Keratinocyte (primary cell): ENCODE data around the gene SURF6. TPM values are rescaled to one million over a fixed set of nuclear protein-coding genes. Genes with fewer than 3 reads are reported as not detected.

Experiments
- DNase-seq: peaks from one replicate; pipeline ENCODE4 v3.0.0-alpha.2; 2011; ENCODE audit warnings: low read depth, missing footprints, low spot score
- FAIRE-seq: peaks from 2 replicates; lab custom pipeline; 2011; peaks lifted over from hg19 to GRCh38; lab: Jason Lieb, UNC
- H2AFZ ChIP-seq: 2 replicates; pipeline ENCODE4 v1.6.0; 2012; ENCODE audit warnings: low read length, control low read depth, inconsistent platforms; ENCODE audit not compliant: control insufficient read depth
- H3K27ac ChIP-seq: 2 replicates; pipeline ENCODE4 v1.5.1; 2011; ENCODE audit warnings: low read length; ENCODE audit not compliant: control insufficient read depth, insufficient read depth
- H3K27me3 ChIP-seq: 3 replicates; pipeline ENCODE4 v1.6.0; 2011; ENCODE audit warnings: low read length; ENCODE audit not compliant: control insufficient read depth, insufficient read depth; ENCODE audit errors: extremely low read depth
- H3K36me3 ChIP-seq, 2 experiments: 2 replicates in 1 of 2; 3 replicates in 1 of 2; pipeline ENCODE4 v1.5.1; 2011; ENCODE audit warnings: low read length in 2 of 2, mild to moderate bottlenecking in 1 of 2; ENCODE audit not compliant: control insufficient read depth in 2 of 2, insufficient read depth in 2 of 2; ENCODE audit errors: extremely low read depth in 1 of 2
- H3K4me1 ChIP-seq: 3 replicates; pipeline ENCODE4 v1.5.1; 2011; ENCODE audit warnings: low read length; ENCODE audit not compliant: control insufficient read depth, insufficient read depth; ENCODE audit errors: extremely low read depth
- H3K4me2 ChIP-seq: 3 replicates; pipeline ENCODE4 v1.6.0; 2011; ENCODE audit warnings: low read depth, low read length; ENCODE audit not compliant: control insufficient read depth, insufficient read depth; ENCODE audit errors: extremely low read depth
- H3K4me3 ChIP-seq, 3 experiments: fragments of 200-600 bp in 1 of 3; sonication (generic) in 1 of 3; 2 replicates in 2 of 3; 3 replicates in 1 of 3; pipeline ENCODE4 v1.5.1; 2011 to 2016; ENCODE audit warnings: low read length in 3 of 3, mild to moderate bottlenecking in 3 of 3, control low read depth in 2 of 3, inconsistent platforms in 1 of 3, low read depth in 1 of 3, mixed read lengths in 1 of 3, mixed run types in 1 of 3, moderate library complexity in 1 of 3; ENCODE audit not compliant: control insufficient read depth in 2 of 3, insufficient read depth in 2 of 3; ENCODE audit errors: extremely low read depth in 1 of 3
- H3K79me2 ChIP-seq: 2 replicates; pipeline ENCODE4 v1.6.0; 2012; ENCODE audit warnings: low read length; ENCODE audit not compliant: control insufficient read depth, insufficient read depth
- H3K9ac ChIP-seq: 3 replicates; pipeline ENCODE4 v1.6.0; 2011; ENCODE audit warnings: low read length; ENCODE audit not compliant: control insufficient read depth, insufficient read depth; ENCODE audit errors: extremely low read depth
- H3K9me1 ChIP-seq: 3 replicates; pipeline ENCODE4 v1.6.0; 2011; ENCODE audit warnings: low read length; ENCODE audit not compliant: control insufficient read depth, insufficient read depth; ENCODE audit errors: extremely low read depth
- H3K9me3 ChIP-seq: 2 replicates; pipeline ENCODE4 v1.5.1; 2012; ENCODE audit warnings: low read depth, low read length; ENCODE audit not compliant: control insufficient read depth
- H4K20me1 ChIP-seq: 3 replicates; pipeline ENCODE4 v1.6.0; 2011; ENCODE audit warnings: low read length; ENCODE audit not compliant: control insufficient read depth, insufficient read depth; ENCODE audit errors: extremely low read depth
- CTCF ChIP-seq, 3 experiments: IDR thresholded peaks in 1 of 3; conservative IDR thresholded peaks in 1 of 3; optimal IDR thresholded peaks in 1 of 3; 2 replicates in 2 of 3; 3 replicates in 1 of 3; pipeline versions ENCODE3 to v1.5.1; 2011; ENCODE audit warnings: low read length in 3 of 3, mild to moderate bottlenecking in 3 of 3, moderate library complexity in 2 of 3, control low read depth in 1 of 3, inconsistent platforms in 1 of 3; ENCODE audit not compliant: insufficient read depth in 2 of 3; ENCODE audit errors: extremely low read depth in 1 of 3
- EZH2 ChIP-seq: IDR thresholded peaks from one replicate; pipeline ENCODE4 v1.6.1; 2012; ENCODE audit warnings: inconsistent platforms, mild to moderate bottlenecking, low read length, moderate library complexity
- dilution Hi-C: fragments of 300-500 bp; cut with MboI; formaldehyde crosslinking; loops from one replicate; pipeline ENCODE4 v1.7.0; 2020; ENCODE audit warnings: low sequenced_read_pairs; ENCODE audit not compliant: extremely low pct_ligation_motif_present
- polyA plus RNA-seq, 5 experiments: library from polyadenylated mRNA; depleted of rRNA in 3 of 5; stranded (reverse) in 3 of 5; stranded (forward) in 1 of 5; unstranded in 1 of 5; fragments of >200 nt; gene quantifications; 1 replicate in 1 of 5; 2 replicates in 3 of 5; 3 replicates in 1 of 5; pipeline versions ENCODE4 v1.2.1 to v1.2.3, GENCODE V29; 2011 to 2012; ENCODE audit warnings: missing spikeins in 2 of 5, low read depth in 1 of 5, low replicate concordance in 1 of 5

SURF6 gene
- polyA plus RNA-seq, 1 donor (not counting 4 experiments of a cell fraction or from before 2014, with no cell fraction given) = 13.0 TPM

- FAIRE-seq (peak; percentile 81), DNase-seq (no peak)
- H2AFZ ChIP-seq = no peak overlapping the region
- no peak for TF ChIP-seq EZH2
- no peak for TF ChIP-seq CTCF (optimal IDR thresholded peaks at IDR 0.05 in 1 of 3, IDR thresholded peaks at IDR 0.05 in 1 of 3, conservative IDR thresholded peaks at IDR 0.05 in 1 of 3; ENCODE audit: extremely low read depth in 1 of 3, insufficient read depth in 2 of 3, low read length in 3 of 3)
- peaks cover 8% of the 10 kb centered on the region for H3K9me1 ChIP-seq
- H3K4me1 ChIP-seq = peaks cover 70% of the 10 kb centered on the region
- no peak overlapping the region for H3K9ac ChIP-seq
- H3K27ac ChIP-seq = peak overlapping the region; percentile 7
- H3K4me3 ChIP-seq = peak overlapping the region in 1 of 3 experiments; percentile 13
- H3K79me2 ChIP-seq = peaks cover 79% of the 10 kb centered on the region
- H4K20me1 ChIP-seq = peaks cover 63% of the 10 kb centered on the region
- H3K36me3 ChIP-seq = peaks cover 40 to 62% of the 10 kb centered on the region in 2 experiments
- no peaks in the 10 kb centered on the region for H3K9me3 ChIP-seq
- peak overlapping the region; percentile 51 for H3K4me2 ChIP-seq
- H3K27me3 ChIP-seq = no peaks in the 10 kb centered on the region
- dilution Hi-C loops = no loop called here
Measured at GRCh38 chr9:133368249-133368881, 32.4 kb upstream of the SURF6 start.

GRCh38 chr9:133367778-133368177 is 31.8 kb upstream of the SURF6 start:
- no peak for DNase-seq
- peaks cover 73% of the 10 kb centered on the region for H3K79me2 ChIP-seq
- no peaks in the 10 kb centered on the region for H3K27me3 ChIP-seq
- H3K4me1 ChIP-seq = peaks cover 73% of the 10 kb centered on the region
- no peaks in the 10 kb centered on the region for H3K9me3 ChIP-seq
- H3K36me3 ChIP-seq = peaks cover 42 to 60% of the 10 kb centered on the region in 2 experiments
- TF ChIP-seq EZH2 = no peak
- TF ChIP-seq CTCF (optimal IDR thresholded peaks at IDR 0.05 in 1 of 3, IDR thresholded peaks at IDR 0.05 in 1 of 3, conservative IDR thresholded peaks at IDR 0.05 in 1 of 3; ENCODE audit: extremely low read depth in 1 of 3, insufficient read depth in 2 of 3, low read length in 3 of 3) = no peak
- no peak overlapping the region for H3K27ac ChIP-seq
- dilution Hi-C loops = no loop called here
- no peak for FAIRE-seq
- no peak overlapping the region for H3K4me3 ChIP-seq
- peak overlapping the region; percentile 51 for H3K4me2 ChIP-seq
- peaks cover 8% of the 10 kb centered on the region for H3K9me1 ChIP-seq
- H2AFZ ChIP-seq = no peak overlapping the region
- H4K20me1 ChIP-seq = peaks cover 61% of the 10 kb centered on the region
- H3K9ac ChIP-seq = no peak overlapping the region
